GM18909 (cell line): Measurements from ENCODE around the gene DPM1.
A peak's percentile ranks its signal among the peaks of the same experiment; 100 is the strongest.

Source experiments
- ATAC-seq: cut with Tn5 transposase; IDR thresholded peaks from one replicate; pipeline ENCODE4 v1.9.1; 2021; ENCODE audit warnings: mild to moderate bottlenecking; ENCODE audit not compliant: unreplicated experiment, poor library complexity

The DPM1 gene

GRCh38 chr20:50957798-50958614, at the start of gene DPM1:
DPM1 (minus strand) TSS chr20:50958532; CDS start chr20:50958523, 9 bp downstream.
- peak; percentile 85 for ATAC-seq

GRCh38 chr20:51005214-51005613, 46.9 kb upstream of the DPM1 start:
- no peak for ATAC-seq

GRCh38 chr20:51004781-51005180, 46.4 kb upstream of the DPM1 start:
- ATAC-seq, result no peak

- ATAC-seq, result no peak
These were observed 46.0 kb upstream of the DPM1 start for GRCh38 chr20:51004305-51004727.

- no peak for ATAC-seq
These were observed 45.4 kb upstream of the DPM1 start for GRCh38 chr20:51003753-51004152.

GRCh38 chr20:51002633-51003032, 44.3 kb upstream of the DPM1 start:
- ATAC-seq, result no peak

GRCh38 chr20:51001430-51002265, 43.3 kb upstream of the DPM1 start:
- no peak for ATAC-seq

GRCh38 chr20:50999355-50999754, 41.0 kb upstream of the DPM1 start:
- ATAC-seq, result no peak

GRCh38 chr20:50996901-50997865, 38.9 kb upstream of the DPM1 start:
- no peak for ATAC-seq

- ATAC-seq, result no peak
These were observed 37.2 kb upstream of the DPM1 start for GRCh38 chr20:50995506-50995905.

GRCh38 chr20:50993876-50994275, 35.5 kb upstream of the DPM1 start:
- no peak for ATAC-seq

- no peak for ATAC-seq
These were observed 34.6 kb upstream of the DPM1 start for GRCh38 chr20:50992733-50993457.

GRCh38 chr20:50992336-50992732, 34.0 kb upstream of the DPM1 start:
- ATAC-seq, result no peak

- ATAC-seq, result no peak
These were observed 32.7 kb upstream of the DPM1 start for GRCh38 chr20:50991076-50991475.

- no peak for ATAC-seq
These were observed 29.3 kb upstream of the DPM1 start for GRCh38 chr20:50987493-50988210.

- ATAC-seq, result no peak
These were observed 25.0 kb upstream of the DPM1 start for GRCh38 chr20:50983321-50983720.

- ATAC-seq, result no peak
These were observed 24.0 kb upstream of the DPM1 start for GRCh38 chr20:50982363-50982762.

GRCh38 chr20:50981714-50982048, 23.3 kb upstream of the DPM1 start:
- ATAC-seq, result no peak
